DMS114 treated with DMSO at 0.1 percent for 48 hours (cell line): ENCODE data around the gene PACS2.
"Not testable (repeated sequence)": the region's sequence is repeated elsewhere in the genome, so short reads cannot be mapped to it uniquely, and the experiment has no call there.

ENCODE experiments used
- DNase-seq: peaks from one replicate; lab custom pipeline; 2025; ENCODE audit not compliant: unreplicated experiment; lab: John Stamatoyannopoulos, UW

The PACS2 gene

DNA sequence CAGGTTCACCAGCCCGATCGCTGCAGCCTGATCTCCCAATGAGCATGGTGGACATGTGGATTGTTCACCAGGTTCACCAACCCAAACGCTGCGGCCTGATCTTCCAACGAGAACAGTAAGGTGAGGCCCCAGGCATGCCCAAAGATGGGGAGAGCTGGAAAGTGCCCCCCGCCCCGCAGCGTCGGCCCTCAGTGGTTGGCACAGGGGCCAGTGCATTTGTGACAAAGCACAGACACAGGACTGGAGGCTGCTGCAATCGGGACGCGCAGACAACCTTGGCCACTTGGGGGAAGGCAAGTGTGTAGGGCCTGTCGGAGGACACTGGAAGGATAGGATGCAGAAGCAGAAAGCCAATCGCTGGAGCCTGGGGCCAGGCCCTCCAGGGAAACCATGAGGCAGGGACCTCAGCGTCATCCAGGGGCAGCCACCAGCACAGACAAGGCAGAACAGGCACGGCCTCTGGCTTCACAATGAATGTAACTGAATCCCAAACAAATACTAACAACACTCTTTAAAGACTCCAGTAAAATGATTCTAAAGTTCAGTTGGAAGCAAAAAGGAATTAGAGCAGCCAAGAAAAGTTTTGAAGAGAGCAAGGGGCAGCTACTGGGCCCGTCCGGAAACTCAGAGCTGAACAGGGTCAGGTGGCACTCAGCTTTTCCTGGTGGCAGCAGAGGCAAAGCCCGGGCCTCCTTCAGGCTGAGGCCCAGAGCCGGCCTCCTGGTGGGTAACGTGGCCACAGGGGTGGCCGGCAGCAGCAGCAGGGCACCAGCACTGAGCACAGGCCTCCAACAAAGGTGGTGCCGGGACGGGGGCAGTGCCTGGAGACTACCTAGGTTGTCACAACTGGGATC lies 27.1 kb upstream of the PACS2 start:
- DNase-seq = no peak

DNA sequence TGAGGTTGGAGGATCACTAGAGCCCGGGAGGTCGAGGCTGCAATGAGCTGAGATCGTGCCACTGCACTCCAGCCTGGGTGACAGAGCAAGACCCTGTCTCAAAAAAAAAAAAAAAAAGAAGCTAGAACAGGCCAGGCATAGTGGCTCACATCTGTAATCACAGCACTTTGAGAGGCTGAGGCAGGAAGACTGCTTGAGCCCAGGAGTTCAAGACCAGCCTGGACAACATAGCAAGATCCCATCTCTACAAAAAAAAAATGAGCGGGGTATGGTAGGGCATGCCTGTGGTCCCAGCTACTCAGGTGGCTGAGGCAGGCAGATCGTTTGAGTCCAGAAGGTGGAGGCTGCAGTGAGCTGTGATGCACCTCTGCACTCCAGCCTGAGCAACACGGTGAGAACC lies 25.6 kb upstream of the PACS2 start:
- DNase-seq = not testable (repeated sequence)

DNA sequence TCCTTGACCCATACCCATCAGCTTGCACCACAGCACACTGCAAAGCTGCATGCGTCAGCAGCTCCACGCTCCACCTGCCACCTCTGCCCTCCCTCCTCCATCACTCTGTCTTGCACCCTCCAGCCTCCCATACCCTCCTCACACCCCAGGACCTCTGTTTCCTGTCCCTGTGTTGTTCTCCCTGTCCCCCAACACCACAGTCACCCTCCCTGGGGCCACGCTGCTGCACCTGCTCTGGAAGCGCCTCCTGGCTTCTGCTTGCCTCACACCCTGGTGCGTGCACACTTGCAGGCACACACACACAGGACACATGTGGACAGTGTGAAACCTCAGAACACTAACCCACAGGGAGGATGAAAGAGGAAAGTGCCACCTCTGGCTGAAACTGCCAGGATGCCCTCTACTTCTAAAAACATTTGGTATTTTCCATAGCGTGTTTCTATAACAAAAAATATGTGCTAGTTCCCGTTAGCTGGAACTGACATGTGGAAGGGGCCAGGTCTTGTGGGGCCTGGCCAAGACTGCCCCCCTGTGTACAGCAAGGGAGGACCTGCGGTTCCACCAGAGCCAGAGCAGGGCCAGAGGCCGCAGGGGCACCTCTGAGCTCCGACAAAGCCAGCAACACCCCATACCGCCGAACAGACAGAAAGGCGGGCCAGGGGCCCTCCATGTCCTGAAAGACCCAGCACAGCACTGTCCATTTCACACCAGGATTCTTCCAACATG lies 23.8 kb upstream of the PACS2 start:
- no peak for DNase-seq

DNA sequence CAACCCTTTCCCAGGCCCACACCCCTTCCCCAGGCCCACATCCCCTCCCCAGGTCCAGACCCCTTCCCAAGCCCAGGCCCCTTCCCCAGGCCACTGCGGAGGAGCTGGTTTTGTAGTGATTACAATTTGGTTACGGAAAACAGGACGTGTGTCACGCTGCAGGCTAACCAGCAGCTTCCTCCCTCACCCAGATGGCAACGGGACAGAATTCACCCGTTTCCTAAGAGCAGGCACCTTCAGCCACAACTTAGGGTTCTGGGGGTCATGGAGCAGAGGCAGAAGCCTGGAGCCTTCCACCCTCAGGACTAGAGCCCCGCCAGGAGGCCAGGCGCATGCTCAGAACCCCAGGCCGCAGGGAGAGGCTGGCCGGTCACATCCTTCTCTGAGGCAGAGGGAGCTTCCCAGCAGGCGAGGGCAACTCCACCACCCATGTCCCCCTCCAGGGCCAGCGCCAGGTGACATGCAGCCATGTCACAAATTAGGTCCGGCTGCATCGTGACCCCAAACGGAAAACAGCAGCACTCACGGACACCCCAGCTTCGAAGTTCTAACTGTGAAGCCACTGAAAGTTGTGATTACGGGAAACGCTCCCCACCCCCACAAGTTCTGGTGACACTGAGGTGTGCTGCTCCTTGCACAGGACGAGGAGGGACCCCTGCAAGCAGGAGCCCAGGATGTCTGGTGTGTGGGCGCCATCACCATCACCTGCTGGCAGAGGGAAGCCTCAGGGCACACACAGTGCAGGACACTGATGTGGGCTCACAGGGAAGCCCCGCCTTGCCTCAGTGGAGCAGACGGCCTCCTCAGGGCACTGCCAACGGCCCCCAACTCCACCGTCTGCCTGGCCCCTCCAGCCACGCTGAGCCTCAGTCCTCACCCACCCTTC lies 21.5 kb upstream of the PACS2 start:
- no peak for DNase-seq

DNA sequence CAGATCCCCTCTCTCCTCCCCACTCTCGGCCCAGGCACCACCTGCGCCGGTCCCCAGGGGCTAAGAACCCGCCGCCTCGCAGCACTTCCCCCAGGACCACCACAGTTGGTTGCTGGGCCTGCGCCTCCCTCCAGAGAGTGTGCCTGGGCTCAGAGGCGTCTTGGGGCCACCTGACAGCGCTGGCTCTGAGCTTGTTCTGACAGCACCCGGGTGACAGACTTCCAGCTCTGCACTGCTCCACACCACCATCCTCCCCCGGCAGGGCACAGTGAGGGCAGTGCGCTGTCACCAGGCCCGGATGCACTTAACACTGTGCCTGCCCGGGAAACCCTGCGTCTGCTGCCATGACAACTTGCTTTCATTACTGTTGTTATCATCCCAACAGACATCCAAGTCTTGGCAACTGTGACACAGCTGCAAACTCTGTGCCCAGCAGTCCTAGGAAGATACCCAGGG lies 20.4 kb upstream of the PACS2 start:
- no peak for DNase-seq

DNA sequence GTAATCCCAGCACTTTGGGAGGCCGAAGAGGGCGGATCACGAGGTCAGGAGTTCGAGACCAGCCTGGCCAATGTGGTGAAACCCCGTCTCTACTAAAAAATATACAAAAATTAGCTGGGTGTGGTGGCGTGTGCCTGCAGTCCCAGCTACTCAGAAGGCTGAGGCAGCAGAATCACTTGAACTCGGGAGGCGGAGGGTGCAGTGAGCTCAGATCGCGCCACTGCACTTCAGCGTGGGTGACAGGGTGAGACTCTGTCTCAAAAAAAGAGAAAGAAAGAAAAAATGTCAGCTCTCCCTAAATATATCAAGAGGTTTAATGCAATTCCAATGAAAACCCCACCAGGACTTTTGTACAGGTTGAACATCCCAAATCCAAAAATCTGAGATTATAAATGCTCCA lies 17.2 kb upstream of the PACS2 start:
- not testable (repeated sequence) for DNase-seq

DNA sequence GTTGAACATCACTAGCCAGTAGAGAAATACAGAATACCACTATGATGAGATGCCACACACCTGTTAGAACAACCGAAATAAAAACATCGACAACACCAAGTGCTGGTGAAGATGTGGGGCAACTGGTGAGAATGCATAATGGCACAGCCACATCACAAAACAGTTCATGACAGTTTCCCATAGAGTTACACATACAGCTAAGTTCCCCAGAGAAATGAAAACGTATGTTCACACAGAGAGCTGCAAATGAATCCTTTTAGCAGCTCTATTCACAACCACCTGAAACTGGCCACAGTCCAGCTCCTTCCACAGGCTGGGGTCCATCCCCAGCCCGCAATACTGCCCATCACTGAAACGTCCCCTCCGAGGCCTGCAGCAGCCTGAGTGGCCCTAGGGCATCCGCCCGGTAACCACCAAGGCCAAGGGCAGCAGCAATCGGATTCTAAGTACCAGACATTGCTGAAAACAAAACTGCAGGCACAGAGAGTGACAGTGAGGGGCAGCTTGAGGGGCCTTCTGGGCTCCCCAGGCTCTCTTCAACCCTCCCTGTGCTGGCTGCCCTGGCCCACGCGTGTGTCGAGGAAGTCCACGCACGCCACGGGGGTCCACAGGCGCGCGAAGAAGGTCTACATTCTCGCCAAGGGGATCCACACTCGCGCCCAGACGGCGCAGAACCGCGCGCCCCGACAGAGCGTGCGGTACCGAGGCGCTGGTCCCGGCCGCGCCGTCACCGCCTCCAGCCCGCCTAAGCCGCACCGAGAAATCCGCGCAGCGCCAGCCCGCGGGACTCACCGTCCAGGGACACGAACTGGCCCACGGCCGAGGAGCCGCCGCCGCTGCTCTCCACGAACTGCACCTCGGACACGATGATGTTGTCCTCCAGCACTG lies 14.7 kb upstream of the PACS2 start:
- no peak for DNase-seq

DNA sequence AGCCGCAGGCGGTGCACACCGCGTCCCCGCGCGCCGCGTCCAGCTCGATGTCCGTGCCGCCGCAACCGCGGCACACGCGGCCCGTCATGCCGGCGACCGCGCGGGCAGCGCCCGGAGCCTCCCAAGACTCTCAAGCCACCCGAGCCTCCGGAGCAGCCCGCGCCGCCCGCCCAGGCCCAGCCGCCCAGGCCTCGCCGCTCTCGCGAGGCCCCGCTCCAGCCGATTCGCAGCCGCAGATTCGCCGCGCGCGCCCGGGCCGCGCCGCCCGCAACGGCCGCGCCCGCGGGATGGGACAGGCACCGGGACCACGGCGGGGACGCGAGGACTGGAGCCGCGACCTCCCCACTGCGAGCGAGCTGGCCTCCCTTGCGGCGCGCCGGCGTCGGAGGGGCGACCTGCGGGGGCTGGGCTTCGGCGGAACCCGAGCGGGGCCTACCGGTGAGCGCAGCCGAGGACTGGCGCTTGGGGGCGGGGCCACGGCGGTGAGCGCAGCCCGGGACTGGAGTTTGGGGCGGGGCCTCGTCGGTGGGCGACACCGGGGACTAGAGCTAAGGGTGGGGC lies 13.9 kb upstream of the PACS2 start, which contains the start of gene BRF1:
TSS of gene BRF1 (minus strand) at position 460 of the 561 bp plus-strand sequence. CDS start at position 88, 372 bp downstream.
- DNase-seq = peak; percentile 84

DNA sequence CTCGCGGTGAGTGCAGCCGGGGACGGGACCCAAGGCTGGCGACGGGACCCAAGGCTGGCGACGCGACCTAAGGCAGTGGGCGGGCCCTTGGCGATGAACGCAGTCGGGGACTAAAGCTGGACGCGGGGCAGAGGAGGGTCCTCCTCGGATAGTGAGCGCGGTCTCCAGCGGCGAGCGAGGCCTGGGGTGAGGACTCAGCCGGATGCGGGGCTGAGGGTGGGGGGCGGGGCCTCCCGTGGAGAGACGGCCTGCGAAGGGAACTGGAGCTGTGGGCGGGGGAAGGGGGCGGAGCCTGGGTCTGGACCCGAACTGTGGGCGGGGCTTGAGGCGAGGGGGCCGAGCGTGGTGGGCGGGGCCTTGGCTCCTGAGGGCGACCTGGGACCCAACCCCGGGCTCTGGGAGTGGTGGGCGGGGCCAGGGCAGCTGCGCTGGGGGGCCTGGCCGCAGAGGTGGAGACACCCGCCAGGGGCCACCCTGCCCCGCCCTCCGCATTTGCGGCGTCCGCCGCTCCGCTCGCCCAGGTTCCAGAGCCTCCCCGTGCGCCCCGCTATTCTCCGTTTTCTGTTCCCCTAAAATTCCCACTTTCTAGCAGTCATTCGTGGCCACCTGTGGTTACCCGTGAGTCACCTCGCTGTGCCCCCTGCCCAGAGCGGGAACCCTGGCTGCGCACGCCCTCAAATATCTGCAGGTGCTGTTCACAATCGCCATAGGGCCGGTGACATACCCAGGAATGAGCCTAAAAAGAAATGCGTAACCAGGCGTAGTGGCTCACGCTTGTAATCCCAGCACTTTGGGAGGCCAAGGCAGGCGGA lies 13.2 kb upstream of the PACS2 start:
- peak; percentile 85 for DNase-seq

DNA sequence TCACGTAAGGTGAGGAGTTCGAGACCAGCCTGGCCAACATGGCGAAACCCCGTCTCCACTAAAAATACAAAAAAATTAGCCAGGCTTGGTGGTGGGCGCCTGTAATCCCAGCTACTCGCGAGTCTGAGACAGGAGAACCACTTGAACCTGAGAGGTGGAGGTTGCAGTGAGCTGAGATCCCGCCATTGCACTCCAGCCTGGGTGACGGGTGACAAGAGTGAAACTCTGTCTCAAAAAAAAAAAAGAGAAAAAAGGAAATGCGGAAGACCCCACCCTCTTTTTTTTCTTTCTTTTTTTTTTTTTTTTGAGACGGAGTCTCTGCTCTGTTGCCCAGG lies 12.7 kb upstream of the PACS2 start:
- DNase-seq = not testable (repeated sequence)

DNA sequence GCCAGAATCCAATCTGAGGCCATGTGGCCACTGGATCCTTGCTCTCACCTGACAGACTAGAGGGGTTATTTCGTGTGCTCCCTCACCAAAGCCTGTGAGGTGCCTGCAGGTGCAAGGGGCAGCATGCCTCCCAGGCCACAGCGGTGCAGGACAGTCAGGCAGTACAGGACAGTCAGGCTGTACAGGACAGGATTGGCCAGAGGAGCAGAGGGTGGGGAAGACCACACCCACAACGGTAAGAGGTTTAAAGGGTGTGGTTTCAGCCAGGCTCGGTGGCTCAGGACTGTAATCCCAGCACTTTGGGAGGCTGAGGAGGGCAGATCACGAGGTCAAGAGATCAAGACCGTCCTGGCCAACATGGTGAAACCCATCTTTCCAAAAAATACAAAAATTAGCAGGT lies 10.6 kb upstream of the PACS2 start:
- no peak for DNase-seq

DNA sequence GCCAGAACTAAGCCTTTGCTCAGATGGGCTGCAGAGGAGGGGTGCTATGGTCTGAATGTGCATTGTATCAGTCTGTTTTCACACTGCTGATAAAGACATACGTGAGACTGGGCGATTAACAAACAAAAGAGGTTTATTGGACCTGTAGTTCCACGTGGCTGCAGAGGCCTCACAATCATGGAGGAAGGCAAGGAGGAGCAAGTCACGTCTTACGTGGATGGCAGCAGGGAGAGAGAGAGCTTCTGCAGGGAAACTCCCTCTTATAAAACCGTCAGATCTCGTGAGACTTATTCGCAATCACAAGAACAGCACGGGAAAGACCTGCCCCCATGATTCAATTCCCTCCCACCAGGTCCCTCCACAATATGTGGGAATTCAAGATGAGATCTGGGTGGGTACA lies 10.0 kb upstream of the PACS2 start:
- no peak for DNase-seq

DNA sequence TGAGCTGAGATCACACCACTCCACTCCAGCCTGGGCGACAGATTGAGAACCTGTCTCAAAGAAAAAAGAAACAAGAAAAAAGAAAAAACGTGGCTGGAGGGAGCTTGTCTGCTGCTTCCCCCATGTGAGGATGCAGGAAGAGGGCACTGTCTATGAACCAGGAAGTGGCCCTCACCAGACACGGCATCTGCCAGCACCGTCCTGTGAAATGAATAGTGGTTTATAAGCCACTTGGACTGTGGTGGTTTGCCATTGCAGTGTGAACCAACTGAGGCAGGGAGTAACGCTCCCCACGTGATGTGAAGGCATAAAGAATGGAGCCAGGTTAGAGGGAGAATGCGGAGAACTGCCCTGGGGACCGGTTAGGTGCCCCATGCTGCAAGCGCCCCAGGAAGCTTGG lies 9.2 kb upstream of the PACS2 start:
- DNase-seq = no peak

DNA sequence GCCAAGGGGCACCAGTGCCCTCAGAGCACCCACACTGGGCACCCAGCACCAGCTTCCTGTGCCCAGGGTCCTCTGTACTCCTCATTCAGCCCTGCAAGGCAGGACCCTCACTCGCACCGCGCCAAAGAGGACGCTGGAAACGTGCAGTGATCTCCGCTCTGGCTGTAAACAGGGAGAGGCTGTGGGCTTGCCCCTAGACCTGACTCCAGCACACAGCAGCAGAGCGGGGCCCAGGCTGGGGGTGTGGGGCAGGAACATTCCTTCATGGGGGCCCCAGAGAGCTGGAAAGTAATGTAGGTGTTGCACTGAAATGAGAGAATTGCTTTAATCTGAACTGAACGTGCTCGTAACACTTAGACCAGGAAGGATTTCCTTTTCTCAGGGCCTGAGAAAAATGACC lies 8.8 kb upstream of the PACS2 start:
- no peak for DNase-seq

DNA sequence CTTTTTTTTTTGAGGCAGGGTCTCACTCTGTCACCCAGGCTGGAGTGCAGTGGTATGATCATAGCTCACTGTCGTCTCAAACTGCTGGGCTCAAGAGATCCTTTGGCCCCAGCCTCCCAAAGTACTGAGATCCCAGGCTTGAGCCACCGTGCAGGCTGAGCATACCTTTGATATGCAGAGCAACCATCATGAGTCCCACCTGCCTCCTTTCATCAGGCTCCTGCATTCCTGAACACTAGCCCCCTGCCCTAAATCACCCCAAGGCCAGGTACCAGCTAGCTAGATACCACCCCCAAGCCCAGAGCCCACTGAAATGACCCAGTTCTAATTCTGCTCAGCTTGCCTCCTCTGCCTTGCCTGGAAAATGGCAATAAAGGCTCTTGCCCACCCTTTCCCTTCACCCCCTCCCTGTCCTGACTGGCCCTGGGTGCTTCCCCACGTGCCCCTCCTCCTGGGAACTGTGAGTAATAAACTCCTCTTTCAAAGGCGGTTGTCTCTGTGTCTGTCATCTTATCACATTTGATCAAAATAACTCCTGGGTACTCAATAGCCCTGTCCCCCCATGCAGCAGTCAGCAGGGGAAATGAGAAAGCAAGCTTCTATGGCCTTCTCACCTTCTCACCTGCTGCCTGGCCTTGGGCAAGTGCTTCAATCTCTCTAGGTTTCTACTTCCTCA lies 7.4 kb upstream of the PACS2 start:
- no peak for DNase-seq

DNA sequence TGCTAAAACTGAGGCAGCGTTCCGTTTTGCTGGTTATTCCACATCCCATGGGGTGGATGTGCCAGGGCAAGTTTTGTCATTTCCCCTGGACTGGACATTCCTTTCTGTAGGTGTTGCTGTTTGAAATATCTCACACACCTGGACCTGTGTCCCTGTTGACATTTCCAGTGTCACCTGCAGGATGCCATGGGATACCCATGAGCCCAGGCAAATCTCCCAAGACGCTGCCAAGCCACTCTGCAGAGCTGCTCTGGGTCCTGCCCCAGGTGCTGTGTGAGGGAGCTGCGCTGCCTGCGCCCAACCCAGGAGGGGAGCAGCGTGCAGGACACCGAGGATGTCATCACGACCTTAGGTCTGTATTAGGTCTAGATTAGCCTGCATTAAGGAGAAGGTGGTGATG lies 5.2 kb upstream of the PACS2 start:
- no peak for DNase-seq

DNA sequence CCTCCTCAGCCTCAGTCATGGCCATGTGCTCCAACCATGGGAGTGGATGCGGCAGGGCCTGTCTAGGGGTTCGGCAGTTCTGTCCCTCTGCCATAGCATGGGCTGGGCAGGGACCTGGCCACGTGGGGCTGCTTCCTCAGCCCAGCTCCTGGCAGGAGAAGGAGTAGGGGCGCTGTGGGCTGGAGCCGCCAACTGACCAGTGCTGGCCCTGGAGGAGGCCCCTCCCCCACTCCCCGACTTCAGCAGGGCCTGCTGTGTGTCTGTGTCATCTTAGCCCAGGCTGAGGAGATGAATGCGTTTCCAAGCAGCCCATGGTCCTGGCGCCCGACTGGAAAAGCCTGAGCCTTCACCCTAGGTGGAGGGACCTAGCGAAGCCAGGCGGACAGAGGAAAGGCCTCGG lies 2.7 kb upstream of the PACS2 start:
- DNase-seq = no peak

DNA sequence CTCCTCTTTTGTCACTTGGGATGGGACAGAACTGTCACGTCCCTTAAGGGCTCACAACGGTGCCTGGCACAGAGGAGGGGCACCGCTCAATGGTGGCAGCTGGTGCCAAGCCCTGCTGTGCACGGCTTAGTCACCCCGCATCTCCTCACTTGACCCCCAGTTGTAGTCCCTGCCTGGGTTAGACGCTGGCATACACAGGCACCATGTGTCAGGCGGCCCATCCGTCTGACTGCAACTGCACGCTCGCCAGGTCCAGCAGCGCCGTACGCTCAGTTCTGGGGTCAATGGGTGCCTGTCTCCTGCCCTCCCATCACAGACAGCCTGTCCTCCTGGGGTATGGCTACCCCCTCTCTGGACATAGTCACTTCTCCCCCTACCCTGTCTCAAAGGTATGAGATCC lies 1.6 kb upstream of the PACS2 start:
- DNase-seq = no peak
